ENCODE measurements around the gene THBS4.
"Not testable (repeated sequence)": the region's sequence is repeated elsewhere in the genome, so short reads cannot be mapped to it uniquely, and the experiment has no call there.

Gene THBS4

GRCh38 chr5:80077051-80077714, 42.0 kb downstream of the THBS4 start:
- DNase-seq: no peak

- DNase-seq: no peak
These were observed 43.8 kb downstream of the THBS4 start for GRCh38 chr5:80078921-80079320.

DNA sequence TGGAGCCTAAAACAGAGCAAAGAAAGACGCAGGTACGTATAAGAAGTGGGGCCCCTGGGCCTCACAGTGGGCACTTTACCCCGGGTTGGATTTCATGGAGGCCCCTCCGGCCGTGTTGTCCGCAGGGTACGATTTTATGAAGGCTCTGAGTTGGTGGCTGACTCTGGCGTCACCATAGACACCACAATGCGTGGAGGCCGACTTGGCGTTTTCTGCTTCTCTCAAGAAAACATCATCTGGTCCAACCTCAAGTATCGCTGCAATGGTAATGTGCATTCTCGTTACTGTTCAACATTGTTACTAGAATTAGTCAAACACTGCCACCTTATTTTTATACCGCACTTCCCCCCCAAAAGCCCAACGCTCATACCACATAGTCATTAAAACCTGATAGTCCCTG, 47.1 kb downstream of the THBS4 start:
- DNase-seq: peak; percentile 5

DNA sequence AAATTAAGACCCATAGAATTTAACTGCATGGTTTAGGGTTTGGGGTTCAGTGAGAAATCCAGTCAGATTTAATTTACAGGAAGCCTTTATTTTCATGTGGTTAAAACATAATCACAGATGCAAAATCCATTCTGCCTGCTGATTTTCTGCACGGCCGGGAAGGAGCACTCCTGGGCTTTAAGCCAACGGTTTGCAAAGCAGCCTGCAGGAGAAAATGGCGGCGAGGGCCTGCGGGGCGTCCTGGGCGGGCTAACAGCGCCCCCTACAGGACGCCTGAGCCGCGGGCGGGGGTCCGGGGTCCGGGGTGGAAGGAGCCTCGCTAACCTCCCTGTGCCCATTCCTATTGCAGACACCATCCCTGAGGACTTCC, 47.6 kb downstream of the THBS4 start:
- peak; percentile 83 for DNase-seq

DNA sequence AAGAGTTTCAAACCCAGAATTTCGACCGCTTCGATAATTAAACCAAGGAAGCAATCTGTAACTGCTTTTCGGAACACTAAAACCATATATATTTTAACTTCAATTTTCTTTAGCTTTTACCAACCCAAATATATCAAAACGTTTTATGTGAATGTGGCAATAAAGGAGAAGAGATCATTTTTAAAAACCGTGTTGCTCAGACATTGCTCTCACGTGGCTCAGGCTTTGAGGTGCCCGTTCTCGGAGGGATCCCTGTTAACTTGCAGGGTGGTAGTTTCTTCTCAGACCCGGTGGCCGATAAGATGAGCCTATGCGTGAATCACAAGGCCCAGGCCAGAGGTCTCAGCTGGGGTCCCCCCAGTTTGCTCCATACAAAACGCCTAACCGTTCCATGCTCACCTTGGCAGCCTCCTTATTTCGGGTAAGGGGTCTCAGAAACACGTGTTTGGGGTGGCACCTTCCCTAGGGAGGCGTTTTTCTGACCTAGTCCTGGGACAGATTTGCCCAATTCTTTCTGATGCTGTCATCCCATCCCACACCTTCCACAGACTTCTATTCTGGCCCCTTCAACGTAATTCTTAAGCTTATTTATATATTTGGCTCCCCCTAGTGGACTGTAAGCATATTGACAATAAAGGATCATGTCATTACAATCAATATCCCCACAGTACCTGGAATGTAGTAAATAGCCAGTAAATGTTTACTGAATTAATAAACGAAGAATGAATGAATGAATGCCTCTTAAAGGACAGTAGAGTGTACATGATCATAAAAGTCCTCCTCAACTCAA, 48.1 kb downstream of the THBS4 start:
- peak; percentile 78 for DNase-seq

GRCh38 chr5:80090884-80091166, 55.7 kb downstream of the THBS4 start:
- DNase-seq: no peak

DNA sequence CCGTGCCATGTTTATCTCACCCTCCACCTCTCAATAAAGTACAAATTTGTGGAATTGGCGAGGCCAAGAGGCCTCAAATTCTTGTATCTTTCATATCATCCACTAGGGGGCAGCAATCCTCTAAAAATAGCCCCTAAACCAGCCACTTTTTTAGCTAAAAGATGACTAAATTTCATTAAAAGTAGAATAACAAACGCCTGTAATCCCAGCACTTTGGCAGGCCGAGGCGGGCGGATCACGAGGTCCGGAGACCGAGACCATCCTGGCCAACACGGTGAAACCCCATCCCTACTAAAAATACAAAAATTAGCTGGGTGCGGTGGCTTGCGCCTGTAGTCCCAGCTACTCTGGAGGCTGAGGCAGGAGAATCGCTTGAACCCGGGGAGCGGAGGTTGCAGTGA, 56.6 kb downstream of the THBS4 start:
- peak; percentile 58 for DNase-seq

DNA sequence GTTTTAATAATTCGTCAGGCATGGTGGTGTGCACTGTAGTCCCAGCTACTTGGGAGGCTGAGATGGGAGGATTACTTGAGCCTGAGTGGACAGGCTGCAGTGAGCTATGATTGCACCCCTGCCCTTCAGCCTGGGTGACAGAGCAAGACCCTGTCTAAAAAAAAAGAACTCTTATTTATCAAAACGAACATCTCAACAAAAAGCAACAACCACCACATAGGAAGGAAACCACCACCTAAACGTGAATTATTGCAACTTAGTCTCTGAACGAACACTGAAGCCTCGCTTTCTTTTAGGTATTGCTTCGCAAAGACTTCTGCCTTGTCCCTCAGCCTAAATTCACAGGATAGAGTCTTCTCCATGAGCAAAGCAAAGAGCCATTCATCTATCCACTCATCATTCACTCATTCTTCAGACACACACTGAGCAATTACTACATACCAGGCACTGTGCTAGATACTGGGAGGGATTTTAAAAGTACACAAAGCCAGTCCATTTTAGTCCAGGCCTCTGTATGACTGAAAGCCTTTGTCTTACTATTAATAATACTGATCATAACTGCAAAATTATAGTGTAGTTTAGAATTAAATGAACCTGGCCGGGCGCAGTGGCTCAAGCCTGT, 57.4 kb downstream of the THBS4 start:
- DNase-seq: no peak

DNA sequence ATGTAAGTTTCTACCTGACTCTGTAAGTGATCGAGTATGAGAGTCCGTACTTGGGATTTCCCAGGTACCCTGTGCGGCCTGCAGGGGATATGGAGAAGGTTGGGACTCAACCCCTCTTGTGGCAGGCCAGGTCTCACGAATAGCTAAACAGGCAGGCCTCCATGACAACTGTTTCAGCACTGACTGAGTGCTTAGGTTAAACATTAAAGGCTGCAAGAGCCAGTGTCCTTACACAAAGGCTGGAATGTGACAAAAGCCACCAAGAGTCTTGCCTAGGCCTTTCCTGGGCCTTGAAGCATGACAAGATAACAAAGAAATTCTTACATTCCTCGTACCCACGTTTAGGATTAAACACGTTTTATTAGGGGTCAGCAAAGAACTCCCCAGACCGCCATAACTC, 58.6 kb downstream of the THBS4 start:
- no peak for DNase-seq

DNA sequence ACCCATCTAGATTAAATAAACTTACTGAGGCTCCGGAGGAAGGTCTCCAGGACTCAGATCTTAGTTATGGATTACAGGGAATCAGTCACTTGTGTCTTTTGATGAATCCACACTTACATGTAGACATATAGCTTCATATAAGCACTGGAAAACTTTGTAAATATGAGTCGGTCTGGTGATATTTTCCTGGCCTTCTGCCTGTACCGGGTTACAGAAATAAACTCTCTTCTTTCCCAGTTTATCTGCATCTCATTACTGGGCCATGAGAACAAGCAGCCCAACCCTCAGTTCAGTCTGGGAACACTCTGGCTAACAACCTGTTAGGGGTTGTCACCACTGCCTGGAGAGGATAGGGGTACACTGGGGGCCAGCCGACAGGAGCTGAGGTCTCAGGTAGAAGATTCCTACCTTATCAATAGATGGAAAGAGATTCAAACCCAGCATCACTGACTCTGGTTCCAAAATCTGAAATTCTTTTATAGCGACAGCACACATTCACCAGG, 59.1 kb downstream of the THBS4 start:
- no peak for DNase-seq

DNA sequence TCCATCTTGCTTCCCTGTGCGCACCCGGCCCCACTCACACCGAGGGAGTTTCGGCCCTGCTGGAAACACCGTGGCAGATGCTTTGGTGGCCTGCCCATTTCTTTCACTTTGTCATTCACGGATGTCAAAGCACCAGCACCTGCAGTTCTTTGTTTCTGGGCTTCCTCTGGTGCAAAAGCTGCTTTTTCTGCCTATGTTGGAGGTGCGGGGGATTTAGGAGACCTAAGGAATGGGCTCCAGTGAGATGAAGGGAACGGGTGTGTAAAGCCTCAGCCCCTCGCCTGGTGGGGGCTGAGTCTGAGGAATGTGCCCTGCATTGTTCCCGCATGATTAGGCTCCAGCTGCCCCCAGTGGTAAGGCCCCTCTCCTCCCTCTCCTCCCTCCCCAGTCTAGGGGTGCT, 62.3 kb downstream of the THBS4 start:
- no peak for DNase-seq

DNA sequence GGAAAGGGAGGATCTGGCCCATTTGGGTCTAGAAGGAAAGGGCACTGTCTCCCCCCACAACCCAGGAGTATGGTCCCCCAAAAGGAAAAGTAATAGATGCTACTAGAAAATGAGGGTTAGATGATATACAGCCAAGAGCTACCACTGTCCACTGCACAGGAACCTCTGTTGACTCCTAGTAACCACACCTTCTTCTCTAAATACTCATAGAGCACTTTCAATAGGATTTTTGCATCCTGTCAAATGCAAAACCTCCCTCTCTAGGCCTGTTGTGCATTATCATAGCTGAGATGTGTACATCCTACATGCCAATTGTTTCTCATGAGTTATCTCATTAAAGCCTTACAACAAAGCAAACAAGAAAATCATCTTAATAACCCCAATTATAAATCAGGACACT, 66.8 kb downstream of the THBS4 start:
- DNase-seq: no peak

DNA sequence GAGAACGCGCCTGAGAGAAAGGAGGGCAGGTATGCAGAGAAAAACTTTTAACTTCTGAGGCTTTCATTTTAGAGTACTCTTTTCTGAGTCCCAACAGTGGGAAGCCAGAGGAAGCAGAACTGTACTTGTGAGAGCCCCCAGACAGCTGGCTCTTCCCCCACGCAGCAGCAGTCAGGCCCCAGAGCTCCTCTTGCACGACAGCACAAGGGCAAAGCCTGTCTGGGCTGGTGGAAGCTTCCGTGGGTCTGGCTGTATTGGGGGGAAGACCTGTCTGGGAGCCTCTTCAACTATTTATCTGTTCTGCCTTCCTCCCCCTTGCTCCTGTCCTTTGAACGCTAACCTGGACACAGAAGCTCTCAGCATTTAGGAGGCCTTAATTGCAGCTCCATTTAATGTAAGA, 68.2 kb downstream of the THBS4 start:
- no peak for DNase-seq

DNA sequence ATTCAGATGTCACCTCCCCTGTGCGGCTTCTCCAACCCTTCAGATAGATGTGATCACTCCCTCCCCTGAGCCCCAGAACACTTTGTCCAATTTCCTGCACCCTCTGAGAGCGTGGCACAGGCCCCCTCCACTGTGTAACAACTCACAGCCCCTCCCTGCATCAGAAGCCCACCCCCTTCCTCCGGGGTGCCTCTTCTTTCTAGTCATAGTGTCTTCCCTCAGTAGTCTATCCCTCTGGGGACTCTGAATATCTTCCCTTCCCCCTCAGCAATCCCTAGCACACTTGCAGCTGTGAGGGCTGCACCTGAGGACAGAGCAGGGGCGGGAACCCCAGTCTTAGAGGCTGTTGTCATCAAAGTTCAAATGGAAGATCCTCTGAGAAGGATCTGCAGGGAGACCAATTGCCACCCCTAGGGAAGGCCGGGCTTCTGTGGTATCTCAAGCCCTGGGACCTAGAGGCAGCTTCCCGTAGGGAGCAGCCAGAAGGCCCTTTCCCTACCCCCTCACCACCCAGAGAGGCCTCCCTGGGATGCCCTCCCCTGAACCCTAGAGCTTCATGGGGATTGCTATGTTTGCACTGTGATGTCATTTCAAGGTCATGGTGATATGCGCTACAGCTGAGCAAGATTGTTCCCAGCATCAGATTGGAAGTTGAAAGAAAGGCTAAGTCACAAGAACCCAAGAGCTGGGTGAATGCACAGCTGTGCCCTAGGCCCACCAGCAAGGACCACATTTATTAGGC, 70.7 kb downstream of the THBS4 start:
- DNase-seq: no peak

DNA sequence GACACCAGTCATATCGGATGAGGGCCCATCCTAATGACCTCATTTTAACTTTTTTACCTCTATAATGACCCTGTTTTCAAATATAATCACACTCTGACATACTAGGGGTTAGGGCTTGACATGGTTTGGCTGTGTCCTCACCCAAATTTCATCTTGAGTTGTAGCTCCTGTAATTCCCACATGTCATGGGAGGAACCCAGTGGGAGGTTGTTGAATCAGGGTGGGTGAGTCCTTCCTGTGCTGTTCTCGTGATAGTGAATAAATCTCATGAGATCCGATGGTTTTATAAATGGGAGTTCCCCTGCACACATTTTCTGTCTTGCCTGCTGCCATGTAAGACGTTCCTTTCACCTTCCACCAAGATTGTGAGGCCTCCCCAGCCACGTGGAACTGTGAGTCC, 71.8 kb downstream of the THBS4 start:
- no peak for DNase-seq

DNA sequence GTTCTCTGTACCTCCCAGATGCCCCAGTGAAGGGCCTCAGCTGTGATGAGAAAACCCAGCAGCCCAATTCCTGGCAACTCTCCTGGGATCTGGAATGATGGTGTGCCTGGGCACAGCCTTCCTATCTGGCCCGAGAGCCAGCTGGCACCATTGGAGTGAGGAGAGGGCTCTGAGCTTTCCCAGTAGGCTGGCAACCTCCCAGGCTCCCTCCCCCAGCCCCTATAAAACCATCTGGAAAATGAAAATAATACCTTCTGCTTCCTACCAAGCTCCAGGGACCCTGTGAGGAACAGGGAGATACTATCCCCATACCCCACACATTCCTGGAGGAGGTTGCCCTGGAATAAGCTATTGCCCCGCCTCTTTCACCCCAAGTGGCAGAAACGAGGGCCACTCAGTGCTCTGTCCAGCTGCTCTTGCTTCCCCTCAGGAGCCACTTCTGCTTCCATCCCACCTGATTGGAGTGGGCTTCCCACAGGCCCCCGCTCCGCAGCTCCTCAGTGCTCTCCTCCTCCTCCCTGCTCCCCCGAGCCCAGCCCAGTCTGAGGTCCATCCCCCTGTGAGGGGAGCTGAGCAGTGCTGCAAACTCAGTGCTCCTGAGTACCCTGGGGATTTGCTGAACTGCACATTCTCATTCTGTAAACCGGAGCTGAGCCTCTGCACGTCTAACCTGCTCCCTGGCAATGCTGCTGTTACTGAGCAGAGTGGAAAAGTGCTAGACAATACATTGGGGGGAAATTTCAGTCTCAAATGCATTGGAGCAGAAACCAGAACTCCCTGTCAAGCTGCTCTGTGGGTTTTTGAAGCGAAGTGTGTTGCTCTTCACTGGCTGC, 74.7 kb downstream of the THBS4 start:
- DNase-seq: no peak

GRCh38 chr5:80111376-80111990, 76.3 kb downstream of the THBS4 start:
- not testable (repeated sequence) for DNase-seq

DNA sequence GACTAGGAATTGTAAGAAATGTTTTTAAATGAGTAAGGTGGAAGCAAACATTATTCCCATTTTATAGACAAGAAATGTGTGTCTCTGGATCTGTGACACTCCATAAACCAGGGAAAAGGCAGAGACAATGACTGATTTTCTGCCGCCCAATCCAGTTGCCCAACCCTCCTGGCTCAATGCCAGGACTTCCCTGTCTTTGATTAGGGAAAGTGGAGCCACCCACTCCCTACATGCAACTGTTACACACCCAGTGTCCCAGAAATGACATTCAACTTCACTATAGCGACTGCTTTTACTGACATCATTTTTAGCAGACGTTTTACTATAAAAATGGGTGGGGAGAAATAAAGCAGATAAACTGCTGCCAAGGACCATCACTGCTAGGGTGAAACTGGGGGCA, 79.7 kb downstream of the THBS4 start:
- no peak for DNase-seq

DNA sequence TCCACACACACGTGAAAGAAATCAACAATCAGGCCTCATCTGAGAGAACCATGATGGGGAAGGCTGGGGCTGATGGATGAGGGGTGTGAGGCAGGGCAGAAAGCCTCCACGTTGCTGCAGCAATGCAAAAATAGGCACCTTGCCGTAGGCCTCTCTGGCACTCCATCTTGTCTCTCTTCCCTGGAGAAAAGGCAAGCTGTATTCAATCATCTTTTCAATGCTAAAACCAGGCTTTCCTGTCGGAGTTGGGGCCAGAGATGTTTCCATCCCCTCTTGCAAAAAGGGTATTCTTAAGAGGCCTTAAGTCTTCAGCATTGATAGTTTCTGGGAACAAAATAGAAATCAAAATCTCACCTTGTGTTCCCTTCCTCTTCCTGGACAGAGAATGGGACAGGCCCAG, 80.9 kb downstream of the THBS4 start:
- no peak for DNase-seq

GRCh38 chr5:80116465-80116864, 81.3 kb downstream of the THBS4 start:
- DNase-seq: no peak

DNA sequence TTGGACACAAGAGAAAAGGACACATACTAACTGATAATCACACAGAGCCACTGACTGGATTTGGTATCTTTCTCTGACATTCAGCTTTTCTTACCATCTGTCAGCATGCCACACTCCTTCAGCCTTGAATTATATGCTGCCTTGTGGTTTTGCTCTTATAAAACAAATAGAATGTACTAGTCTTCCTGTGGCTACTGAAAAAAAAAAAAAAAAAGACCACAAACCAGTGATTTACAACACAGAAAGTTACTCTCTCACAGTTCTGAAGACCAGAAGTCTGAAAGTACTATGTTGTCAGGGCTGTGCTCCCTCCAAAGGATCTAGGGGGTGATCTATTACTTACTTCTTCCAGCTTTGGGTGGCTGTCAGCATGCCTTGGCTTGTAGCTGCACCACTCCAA, 82.3 kb downstream of the THBS4 start:
- no peak for DNase-seq

DNA sequence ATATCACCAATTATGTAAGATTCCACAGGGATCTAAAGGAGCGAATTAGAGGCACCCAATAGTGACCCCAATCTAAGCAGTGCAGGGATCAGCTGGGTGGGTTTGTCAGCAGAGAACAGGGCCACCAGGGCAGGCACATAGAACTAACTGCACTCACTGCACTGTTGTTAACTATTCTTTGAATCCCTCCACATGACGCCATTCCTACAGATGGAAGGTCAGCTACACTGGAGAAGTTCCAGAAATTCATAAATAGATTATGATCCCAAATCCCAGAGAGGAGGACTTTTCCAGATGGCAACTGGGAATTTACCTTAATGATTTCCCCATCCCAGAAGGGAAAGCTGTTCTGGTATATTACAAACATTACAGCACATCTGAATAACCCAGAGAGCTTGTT, 84.2 kb downstream of the THBS4 start:
- DNase-seq: no peak
